Neural cell (in vitro differentiated cells): ENCODE results near the gene CFAP45. TPM values are rescaled to one million over a fixed set of nuclear protein-coding genes. Genes with fewer than 3 reads are reported as not detected.

Experiments
- H2AFZ ChIP-seq: fragments of 200-600, 300-800 bp; sonication (generic), shearing (Covaris generic); 2 replicates; pipeline ENCODE4 v1.6.0; 2014; ENCODE audit warnings: low read depth, mild to moderate bottlenecking, antibody characterized with exemption, low read length, moderate library complexity
- H3F3A ChIP-seq: fragments of 200-600 bp; shearing (Covaris generic); 2 replicates; pipeline ENCODE4 v1.6.1; 2016; ENCODE audit warnings: mild to moderate bottlenecking, moderate library complexity, mixed read lengths, antibody characterized with exemption, low read length; ENCODE audit not compliant: insufficient read depth, poor library complexity, severe bottlenecking
- H3K27ac ChIP-seq: fragments of 200-600, 300-800 bp; sonication (generic), shearing (Covaris generic); 2 replicates; pipeline ENCODE4 v1.5.1; 2014; ENCODE audit warnings: mild to moderate bottlenecking, low read length, moderate library complexity
- H3K27me3 ChIP-seq: fragments of 300-800, 200-600 bp; sonication (generic), shearing (Covaris generic); 2 replicates; pipeline ENCODE4 v1.6.0; 2014; ENCODE audit warnings: mild to moderate bottlenecking, low read depth, low read length, moderate library complexity; ENCODE audit not compliant: insufficient read depth
- H3K36me3 ChIP-seq: fragments of 300-800, 200-600 bp; sonication (generic), shearing (Covaris generic); 2 replicates; pipeline ENCODE4 v1.5.1; 2014; ENCODE audit warnings: mild to moderate bottlenecking, antibody characterized with exemption, low read length, moderate library complexity; ENCODE audit not compliant: insufficient read depth
- H3K4me2 ChIP-seq: fragments of 300-800, 200-600 bp; sonication (generic), shearing (Covaris generic); 2 replicates; pipeline ENCODE4 v1.6.0; 2014; ENCODE audit warnings: mild to moderate bottlenecking, low read length
- H3K4me3 ChIP-seq: fragments of 300-800, 200-600 bp; sonication (generic), shearing (Covaris generic); 2 replicates; pipeline ENCODE4 v1.5.1; 2014; ENCODE audit warnings: mild to moderate bottlenecking, low read length, moderate library complexity
- H3K79me2 ChIP-seq: fragments of 200-600 bp; shearing (Covaris generic); replicated peaks from 2 replicates; pipeline ENCODE4 v1.6.0; 2014; ENCODE audit warnings: mild to moderate bottlenecking, low read length, moderate library complexity; ENCODE audit not compliant: insufficient read depth
- H3K9ac ChIP-seq: fragments of 300-800, 200-600 bp; sonication (generic), shearing (Covaris generic); 2 replicates; pipeline ENCODE4 v1.6.1; 2016; ENCODE audit warnings: mild to moderate bottlenecking, low read length, mixed read lengths
- H3K9me2 ChIP-seq: fragments of 200-600 bp; shearing (Covaris generic); 2 replicates; pipeline ENCODE4 v1.6.1; 2016; ENCODE audit warnings: mild to moderate bottlenecking, low read length, mixed read lengths; ENCODE audit not compliant: insufficient read depth
- H3K9me3 ChIP-seq: fragments of 200-600, 300-800 bp; sonication (generic), shearing (Covaris generic); 2 replicates; pipeline ENCODE4 v1.6.1; 2016; ENCODE audit warnings: mild to moderate bottlenecking, mixed run types, low read length, moderate library complexity, mixed read lengths
- H4K20me1 ChIP-seq: fragments of 200-600 bp; shearing (Covaris generic); 2 replicates; pipeline ENCODE4 v1.6.1; 2016; ENCODE audit warnings: mild to moderate bottlenecking, mixed run types; ENCODE audit not compliant: insufficient read depth
- CTCF ChIP-seq: fragments of 450-650 bp; IDR thresholded peaks from 2 replicates; pipeline ENCODE4 v1.5.1; 2014; ENCODE audit warnings: antibody characterized with exemption, mild to moderate bottlenecking, moderate library complexity; ENCODE audit not compliant: poor library complexity, severe bottlenecking
- EP300 ChIP-seq: fragments of 450-650 bp; conservative IDR thresholded peaks from 2 replicates; pipeline ENCODE4 v1.6.1; 2014; ENCODE audit warnings: antibody characterized with exemption, mild to moderate bottlenecking, moderate library complexity; ENCODE audit not compliant: poor library complexity, severe bottlenecking
- EZH2 ChIP-seq: fragments of 200-600, 300-800 bp; shearing (Covaris generic), sonication (generic); IDR thresholded peaks from 2 replicates; pipeline ENCODE4 v1.6.1; 2014; ENCODE audit warnings: antibody characterized with exemption, low read length, borderline replicate concordance, mild to moderate bottlenecking; ENCODE audit not compliant: insufficient read depth, poor library complexity, severe bottlenecking
- MXI1 ChIP-seq: fragments of 450-650 bp; conservative IDR thresholded peaks from 2 replicates; pipeline ENCODE4 v1.6.1; 2014; ENCODE audit warnings: antibody characterized with exemption, mild to moderate bottlenecking; ENCODE audit not compliant: poor library complexity, severe bottlenecking
- POLR2AphosphoS5 ChIP-seq: IDR thresholded peaks from 2 replicates; pipeline ENCODE4 v1.6.1; 2012
- RAD21 ChIP-seq: fragments of 450-650 bp; conservative IDR thresholded peaks from 2 replicates; pipeline ENCODE4 v1.6.1; 2014; ENCODE audit warnings: antibody characterized with exemption, mild to moderate bottlenecking, moderate library complexity
- REST ChIP-seq: IDR thresholded peaks from 2 replicates; pipeline ENCODE4 v1.6.1; 2012; ENCODE audit warnings: borderline replicate concordance
- SMC3 ChIP-seq: fragments of 450-650 bp; conservative IDR thresholded peaks from 2 replicates; pipeline ENCODE4 v1.6.1; 2014; ENCODE audit warnings: antibody characterized with exemption, mild to moderate bottlenecking, moderate library complexity; ENCODE audit not compliant: poor library complexity
- TAF1 ChIP-seq: IDR thresholded peaks from 2 replicates; pipeline ENCODE4 v1.6.1; 2012; ENCODE audit warnings: low read depth
- polyA plus RNA-seq: library from polyadenylated mRNA; depleted of rRNA; stranded (reverse); fragments of >200 nt; gene quantifications from 2 replicates; pipeline ENCODE4 v1.2.3, GENCODE V29; 2014

CFAP45 gene
- polyA plus RNA-seq, 1 donor from 2014 or later, result 0.12 TPM

GRCh38 chr1:159922511-159923202, 22.7 kb upstream of the CFAP45 start:
- TF ChIP-seq EZH2 (no peak), EP300 (no peak), CTCF (no peak), TAF1 (no peak), RAD21 (no peak), MXI1 (no peak), POLR2AphosphoS5 (no peak), REST (no peak), SMC3 (no peak)
- no peak overlapping the region for H2AFZ ChIP-seq
- no peak overlapping the region for H3K27ac ChIP-seq
- H3K27me3 ChIP-seq, result peaks cover 21% of the 10 kb centered on the region
- H3K36me3 ChIP-seq, result no peaks in the 10 kb centered on the region
- H3K9ac ChIP-seq, result no peak overlapping the region
- no peak overlapping the region for H3K4me3 ChIP-seq
- H3K9me2 ChIP-seq, result no peaks in the 10 kb centered on the region
- H3K79me2 ChIP-seq, result no peaks in the 10 kb centered on the region
- H3K9me3 ChIP-seq, result no peaks in the 10 kb centered on the region
- H3F3A ChIP-seq, result no peaks in the 10 kb centered on the region
- H3K4me2 ChIP-seq, result no peak overlapping the region
- H4K20me1 ChIP-seq, result no peaks in the 10 kb centered on the region

GRCh38 chr1:159921700-159922504, 21.9 kb upstream of the CFAP45 start:
- H3K27me3 ChIP-seq, result peaks cover 21% of the 10 kb centered on the region
- no peaks in the 10 kb centered on the region for H4K20me1 ChIP-seq
- H3F3A ChIP-seq, result no peaks in the 10 kb centered on the region
- H3K36me3 ChIP-seq, result no peaks in the 10 kb centered on the region
- H3K79me2 ChIP-seq, result no peaks in the 10 kb centered on the region
- no peak overlapping the region for H3K27ac ChIP-seq
- H3K4me2 ChIP-seq, result no peak overlapping the region
- no peaks in the 10 kb centered on the region for H3K9me2 ChIP-seq
- TF ChIP-seq MXI1 (no peak), REST (no peak), EP300 (no peak), CTCF (no peak)
- H3K4me3 ChIP-seq, result no peak overlapping the region
- no peak overlapping the region for H3K9ac ChIP-seq
- no peak overlapping the region for H2AFZ ChIP-seq
- no peaks in the 10 kb centered on the region for H3K9me3 ChIP-seq
